H1 (cell line): ENCODE data around the gene CUBN.

Experiments used
- BCL11A ChIP-seq, 2 experiments: IDR thresholded peaks; one replicate each; pipeline ENCODE4 v1.6.1; 2011; ENCODE audit warnings: low read depth in 2 of 2, low read length in 2 of 2, mild to moderate bottlenecking in 2 of 2
- BRCA1 ChIP-seq: IDR thresholded peaks from 2 replicates; pipeline ENCODE4 v1.6.1; 2012; ENCODE audit warnings: low read depth, low read length, improper control_type of control experiment
- CEBPB ChIP-seq: IDR thresholded peaks from 2 replicates; pipeline ENCODE4 v1.6.1; 2012; ENCODE audit warnings: low read depth, low read length
- CHD2 ChIP-seq: IDR thresholded peaks from 2 replicates; pipeline ENCODE4 v1.6.1; 2012; ENCODE audit warnings: low read length, improper control_type of control experiment
- EZH2 ChIP-seq: fragments of 200-600 bp; sonication (generic); IDR thresholded peaks from 2 replicates; pipeline ENCODE4 v1.7.1; 2012; ENCODE audit warnings: low read depth, mild to moderate bottlenecking, moderate library complexity, low read length, inconsistent platforms; ENCODE audit not compliant: severe bottlenecking
- GABPA ChIP-seq: IDR thresholded peaks from 2 replicates; pipeline ENCODE4 v1.6.1; 2011; ENCODE audit warnings: mild to moderate bottlenecking, low read length, moderate library complexity, borderline replicate concordance; ENCODE audit not compliant: insufficient read depth
- GTF2F1 ChIP-seq: IDR thresholded peaks from 2 replicates; pipeline ENCODE4 v1.6.1; 2012; ENCODE audit warnings: low read depth, low read length, improper control_type of control experiment, borderline replicate concordance
- POLR2A ChIP-seq, 2 experiments: IDR thresholded peaks; 1 replicate in 1 of 2; 2 replicates in 1 of 2; pipeline ENCODE4 v1.6.1; 2011; ENCODE audit warnings: low read depth in 2 of 2, low read length in 2 of 2, mild to moderate bottlenecking in 2 of 2; ENCODE audit errors: control extremely low read depth in 1 of 2
- POLR2AphosphoS5 ChIP-seq: IDR thresholded peaks from 2 replicates; pipeline ENCODE4 v1.6.1; 2011; ENCODE audit warnings: low read depth, low read length
- SIN3A ChIP-seq, 2 experiments: IDR thresholded peaks in 1 of 2; conservative IDR thresholded peaks in 1 of 2; 2 replicates each; pipeline ENCODE4 v1.6.1; 2011 to 2012; ENCODE audit warnings: low read length in 2 of 2, improper control_type of control experiment in 1 of 2, low read depth in 1 of 2, mild to moderate bottlenecking in 1 of 2
- SP1 ChIP-seq: IDR thresholded peaks from 2 replicates; pipeline ENCODE4 v1.6.1; 2011; ENCODE audit warnings: low read depth, low read length
- SUZ12 ChIP-seq: fragments of 200-600 bp; sonication (generic); IDR thresholded peaks from 2 replicates; pipeline ENCODE4 v1.6.1; 2012; ENCODE audit warnings: mild to moderate bottlenecking, inconsistent platforms, low read length, moderate library complexity, mixed read lengths
- TF ChIP-seq, protein P1 (sequence below), 3 experiments: IDR thresholded peaks; 1 replicate in 2 of 3; 2 replicates in 1 of 3; pipeline versions ENCODE4 v1.5.1 to v1.6.1; 2011; ENCODE audit warnings: low read length in 3 of 3, mild to moderate bottlenecking in 3 of 3, inconsistent platforms in 2 of 3, low read depth in 1 of 3, moderate library complexity in 1 of 3; ENCODE audit not compliant: insufficient read depth in 1 of 3; ENCODE audit errors: control extremely low read depth in 1 of 3
- TF ChIP-seq, protein P2 (sequence below): IDR thresholded peaks from 2 replicates; pipeline ENCODE4 v1.6.1; 2012; ENCODE audit warnings: low read length, inconsistent platforms

DNA sequence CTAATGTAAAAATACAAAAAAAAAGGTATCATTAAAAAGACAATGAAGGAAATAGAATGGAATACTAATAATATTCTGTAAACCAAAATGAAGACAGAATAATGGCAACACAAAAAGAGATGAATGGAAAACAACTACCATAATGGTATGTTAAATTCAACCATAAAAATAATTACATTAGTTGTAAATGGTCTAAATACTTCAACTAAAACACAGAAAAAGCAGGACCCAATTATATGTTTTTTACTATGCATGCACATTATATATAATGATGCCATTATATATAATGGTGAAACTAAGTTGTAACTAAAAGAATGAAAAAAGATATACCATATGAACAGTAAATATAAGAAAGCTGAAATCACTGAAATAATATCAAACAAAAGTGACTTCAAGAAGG, 76.5 kb downstream of the CUBN start:
- TF ChIP-seq POLR2A (IDR thresholded peaks at IDR 0.05; ENCODE audit: control extremely low read depth in 1 of 2, low read depth in 2 of 2, low read length in 2 of 2) (no peak), CEBPB (no peak), EZH2 (no peak), SIN3A (conservative IDR thresholded peaks at IDR 0.05 in 1 of 2, IDR thresholded peaks at IDR 0.05 in 1 of 2; ENCODE audit: low read depth in 1 of 2, low read length in 2 of 2) (no peak), SUZ12 (no peak), POLR2AphosphoS5 (no peak), BRCA1 (no peak), GABPA (no peak), CHD2 (no peak), BCL11A (IDR thresholded peaks at IDR 0.05; ENCODE audit: low read depth in 2 of 2, low read length in 2 of 2) (no peak), GTF2F1 (no peak), SP1 (no peak)
- TF ChIP-seq, protein P1, sequence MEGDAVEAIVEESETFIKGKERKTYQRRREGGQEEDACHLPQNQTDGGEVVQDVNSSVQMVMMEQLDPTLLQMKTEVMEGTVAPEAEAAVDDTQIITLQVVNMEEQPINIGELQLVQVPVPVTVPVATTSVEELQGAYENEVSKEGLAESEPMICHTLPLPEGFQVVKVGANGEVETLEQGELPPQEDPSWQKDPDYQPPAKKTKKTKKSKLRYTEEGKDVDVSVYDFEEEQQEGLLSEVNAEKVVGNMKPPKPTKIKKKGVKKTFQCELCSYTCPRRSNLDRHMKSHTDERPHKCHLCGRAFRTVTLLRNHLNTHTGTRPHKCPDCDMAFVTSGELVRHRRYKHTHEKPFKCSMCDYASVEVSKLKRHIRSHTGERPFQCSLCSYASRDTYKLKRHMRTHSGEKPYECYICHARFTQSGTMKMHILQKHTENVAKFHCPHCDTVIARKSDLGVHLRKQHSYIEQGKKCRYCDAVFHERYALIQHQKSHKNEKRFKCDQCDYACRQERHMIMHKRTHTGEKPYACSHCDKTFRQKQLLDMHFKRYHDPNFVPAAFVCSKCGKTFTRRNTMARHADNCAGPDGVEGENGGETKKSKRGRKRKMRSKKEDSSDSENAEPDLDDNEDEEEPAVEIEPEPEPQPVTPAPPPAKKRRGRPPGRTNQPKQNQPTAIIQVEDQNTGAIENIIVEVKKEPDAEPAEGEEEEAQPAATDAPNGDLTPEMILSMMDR (IDR thresholded peaks at IDR 0.05; ENCODE audit: control extremely low read depth in 1 of 3, insufficient read depth in 1 of 3, low read depth in 1 of 3, low read length in 3 of 3) = no peak
- TF ChIP-seq, protein P2, sequence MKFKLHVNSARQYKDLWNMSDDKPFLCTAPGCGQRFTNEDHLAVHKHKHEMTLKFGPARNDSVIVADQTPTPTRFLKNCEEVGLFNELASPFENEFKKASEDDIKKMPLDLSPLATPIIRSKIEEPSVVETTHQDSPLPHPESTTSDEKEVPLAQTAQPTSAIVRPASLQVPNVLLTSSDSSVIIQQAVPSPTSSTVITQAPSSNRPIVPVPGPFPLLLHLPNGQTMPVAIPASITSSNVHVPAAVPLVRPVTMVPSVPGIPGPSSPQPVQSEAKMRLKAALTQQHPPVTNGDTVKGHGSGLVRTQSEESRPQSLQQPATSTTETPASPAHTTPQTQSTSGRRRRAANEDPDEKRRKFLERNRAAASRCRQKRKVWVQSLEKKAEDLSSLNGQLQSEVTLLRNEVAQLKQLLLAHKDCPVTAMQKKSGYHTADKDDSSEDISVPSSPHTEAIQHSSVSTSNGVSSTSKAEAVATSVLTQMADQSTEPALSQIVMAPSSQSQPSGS = no peak
